Activated CD8-positive, alpha-beta memory T cell treated with anti-CD3 and anti-CD28 coated beads for 36 hours (primary cell): ENCODE data around the gene ADCY2. TPM values are rescaled to one million over a fixed set of nuclear protein-coding genes. Genes with fewer than 3 reads are reported as not detected.

Experiments used
- CTCF ChIA-PET: fragments of 350-600 bp; sonication (Branson Sonifier 250); formaldehyde crosslinking; loops from one replicate; lab custom pipeline; 2021; ENCODE audit warnings: antibody characterized with exemption; lab: Charles Lee
- POLR2A ChIA-PET: fragments of 350-600 bp; sonication (Branson Sonifier 250); formaldehyde crosslinking; loops from one replicate; lab custom pipeline; 2021; ENCODE audit warnings: antibody characterized with exemption; lab: Charles Lee
- total RNA-seq, 2 experiments: library from RNA; stranded (reverse); gene quantifications; one replicate each; pipeline ENCODE4 v1.2.3, GENCODE V29; 2021

ADCY2 gene
- total RNA-seq, 2 experiments from 2014 or later = not detected

- ChIA-PET CTCF (no interaction called here), POLR2A (no interaction called here)
Measured at GRCh38 chr5:7426284-7426683, 30.3 kb downstream of the ADCY2 start.

- CTCF ChIA-PET = no interaction called here
- POLR2A ChIA-PET = no interaction called here
Measured at GRCh38 chr5:7434914-7435313, 39.0 kb downstream of the ADCY2 start.

GRCh38 chr5:7435503-7435902 is 39.6 kb downstream of the ADCY2 start:
- ChIA-PET POLR2A (no interaction called here), CTCF (no interaction called here)

DNA sequence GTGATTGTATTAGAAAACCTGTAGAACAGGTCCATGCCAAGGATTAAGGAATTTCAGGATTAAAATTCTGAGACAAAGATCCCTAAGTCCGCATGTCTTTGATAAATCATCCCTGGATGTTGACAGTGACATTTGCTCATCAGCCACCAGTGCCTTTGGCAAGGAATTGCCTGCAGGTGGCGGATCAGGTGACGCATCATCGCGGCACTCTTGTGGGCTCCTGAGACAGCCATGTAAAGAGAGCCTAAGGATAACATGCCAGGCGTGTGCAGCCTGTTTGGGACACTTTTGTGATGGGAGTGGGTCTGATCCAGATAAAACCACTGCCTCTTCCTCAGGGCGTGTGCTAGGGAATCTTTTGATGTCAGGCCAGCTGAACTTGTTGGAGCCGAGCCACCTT is 40.6 kb downstream of the ADCY2 start:
- ChIA-PET POLR2A (no interaction called here), CTCF (no interaction called here)

GRCh38 chr5:7437836-7438235 is 41.9 kb downstream of the ADCY2 start:
- CTCF ChIA-PET = no interaction called here
- POLR2A ChIA-PET = no interaction called here

DNA sequence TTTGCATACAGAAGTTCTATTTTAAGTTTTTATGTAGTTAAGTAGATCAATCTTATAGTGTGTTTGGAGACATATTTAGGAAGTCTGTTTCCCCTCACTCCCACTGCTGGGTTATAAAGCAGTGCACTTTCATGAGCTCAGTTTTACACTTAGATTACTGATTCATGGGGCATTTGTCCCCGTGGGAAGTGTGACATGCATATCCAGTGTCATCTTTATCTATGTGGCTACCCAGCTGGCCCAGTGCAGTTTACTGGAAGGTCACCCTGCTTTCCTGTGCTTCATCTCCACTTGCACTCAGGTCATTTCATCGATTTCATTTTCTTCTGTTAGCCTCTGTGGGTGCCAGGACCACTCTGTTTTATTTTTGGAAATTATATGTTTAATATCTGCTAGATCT is 49.1 kb downstream of the ADCY2 start:
- POLR2A ChIA-PET = no interaction called here

GRCh38 chr5:7445831-7446230 is 49.9 kb downstream of the ADCY2 start:
- POLR2A ChIA-PET = no interaction called here
- CTCF ChIA-PET = no interaction called here

More for the DNA sequence above, 49.1 kb downstream of the ADCY2 start:
- CTCF ChIA-PET = no interaction called here

GRCh38 chr5:7446913-7447312 is 51.0 kb downstream of the ADCY2 start:
- POLR2A ChIA-PET = no interaction called here

GRCh38 chr5:7453947-7454346 is 58.0 kb downstream of the ADCY2 start:
- ChIA-PET POLR2A (no interaction called here), CTCF (no interaction called here)

More at GRCh38 chr5:7446913-7447312, 51.0 kb downstream of the ADCY2 start:
- CTCF ChIA-PET = no interaction called here

GRCh38 chr5:7456206-7456605 is 60.3 kb downstream of the ADCY2 start:
- ChIA-PET POLR2A (no interaction called here), CTCF (no interaction called here)

DNA sequence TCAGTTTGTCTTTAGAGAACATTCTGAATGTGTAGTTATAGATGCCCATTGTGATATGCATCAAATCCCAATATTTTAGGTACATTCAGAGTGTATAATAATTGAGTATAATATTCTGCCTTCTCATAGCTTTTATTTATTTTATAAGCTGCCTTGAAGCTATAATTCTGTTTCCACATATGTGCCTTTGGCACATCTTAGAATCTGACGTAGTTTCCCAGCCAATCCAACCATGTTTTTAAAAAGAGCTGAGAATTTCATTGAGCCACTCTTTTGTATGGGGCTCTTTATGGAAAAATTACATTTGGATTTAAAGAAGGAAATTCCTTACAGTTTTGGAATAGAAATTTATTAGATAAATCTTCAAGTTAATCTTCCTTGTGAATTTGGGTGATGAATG is 65.4 kb downstream of the ADCY2 start:
- POLR2A ChIA-PET = no interaction called here
- CTCF ChIA-PET = no interaction called here

GRCh38 chr5:7462758-7463157 is 66.8 kb downstream of the ADCY2 start:
- ChIA-PET CTCF (no interaction called here), POLR2A (no interaction called here)

- ChIA-PET POLR2A (no interaction called here), CTCF (no interaction called here)
Measured at GRCh38 chr5:7464182-7464581, 68.2 kb downstream of the ADCY2 start.

DNA sequence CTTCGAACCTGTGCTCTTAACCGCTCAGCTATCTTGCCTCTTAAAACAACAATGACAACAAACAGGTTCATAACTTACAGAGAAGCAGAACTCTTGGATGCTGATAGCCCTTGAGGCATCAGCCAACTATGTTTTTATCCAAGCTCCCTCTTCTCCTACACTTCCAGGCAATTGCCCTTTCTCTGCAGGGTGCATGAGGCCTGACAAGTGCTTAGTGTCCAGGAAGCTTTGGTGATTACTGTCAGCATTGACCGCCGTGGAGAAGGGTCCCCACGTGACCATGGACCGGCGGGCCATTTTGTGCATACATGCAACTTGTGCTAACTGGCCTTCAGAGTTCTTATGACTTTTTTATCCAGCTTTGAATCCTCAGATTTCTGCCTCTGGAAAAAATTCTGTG is 71.2 kb downstream of the ADCY2 start:
- ChIA-PET CTCF (no interaction called here), POLR2A (no interaction called here)

DNA sequence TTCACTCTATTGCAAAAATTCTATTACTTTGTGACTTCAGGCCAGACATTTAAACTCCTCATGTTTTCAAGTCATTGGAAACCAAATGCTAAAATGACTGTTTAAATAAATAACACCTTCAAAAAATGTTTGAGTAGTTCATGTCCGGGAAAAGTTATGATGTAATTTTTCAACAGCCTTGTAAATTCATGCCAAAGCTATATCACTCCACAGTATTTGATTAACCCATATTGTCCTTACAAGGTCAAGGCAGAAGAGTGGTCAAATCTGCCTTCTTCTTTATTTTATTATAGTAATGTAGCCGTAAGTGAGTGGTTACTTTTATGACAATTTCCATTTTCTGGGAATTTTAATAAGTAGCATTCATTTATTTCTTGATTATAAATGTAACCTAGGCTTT is 72.8 kb downstream of the ADCY2 start:
- ChIA-PET POLR2A (no interaction called here), CTCF (no interaction called here)

DNA sequence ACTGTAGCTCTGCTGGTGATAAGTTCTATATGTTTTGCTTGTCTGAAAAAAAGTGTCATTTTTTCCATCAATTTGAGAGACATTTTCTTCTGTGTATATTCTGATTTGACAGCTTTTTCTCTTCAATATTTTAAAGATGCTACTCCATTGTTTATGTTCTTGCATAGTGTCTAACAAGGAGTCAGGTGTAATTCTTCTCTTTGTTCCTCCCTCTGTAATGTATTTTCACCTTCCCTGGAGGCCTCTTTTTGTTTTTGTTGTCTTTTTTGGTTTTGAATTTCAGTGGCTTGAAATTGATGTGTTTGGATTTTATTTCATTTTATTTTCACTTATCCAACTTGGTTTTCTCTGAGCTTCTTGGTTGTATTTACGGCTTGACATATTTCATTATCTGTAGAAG is 75.8 kb downstream of the ADCY2 start:
- ChIA-PET POLR2A (no interaction called here), CTCF (no interaction called here)

- ChIA-PET POLR2A (no interaction called here), CTCF (no interaction called here)
Measured at GRCh38 chr5:7473115-7473514, 77.2 kb downstream of the ADCY2 start.

- CTCF ChIA-PET = no interaction called here
- POLR2A ChIA-PET = no interaction called here
Measured at GRCh38 chr5:7473668-7474215, 77.8 kb downstream of the ADCY2 start.

- ChIA-PET CTCF (no interaction called here), POLR2A (no interaction called here)
Measured at GRCh38 chr5:7474821-7475403, 79.0 kb downstream of the ADCY2 start.

- POLR2A ChIA-PET = no interaction called here
- CTCF ChIA-PET = no interaction called here
Measured at GRCh38 chr5:7478459-7478858, 82.5 kb downstream of the ADCY2 start.

GRCh38 chr5:7488734-7489133 is 92.8 kb downstream of the ADCY2 start:
- CTCF ChIA-PET = no interaction called here
- POLR2A ChIA-PET = no interaction called here

GRCh38 chr5:7492371-7492770 is 96.4 kb downstream of the ADCY2 start:
- POLR2A ChIA-PET = no interaction called here
- CTCF ChIA-PET = no interaction called here
